Vagina (tissue), 2 donors: Measurements from ENCODE around the gene ZNF214. TPM values are rescaled to one million over a fixed set of nuclear protein-coding genes. Genes with fewer than 3 reads are reported as not detected.

ENCODE experiments used
- DNase-seq, 2 donors: peaks; one replicate each; pipeline ENCODE4 v3.0.0-alpha.2; 2017; ENCODE audit errors: extremely low spot score in 2 of 2
- H3K27ac ChIP-seq: fragments of 200-600 bp; sonication (generic); one replicate; pipeline ENCODE4 v1.5.1; 2019
- H3K27me3 ChIP-seq: fragments of 200-600 bp; sonication (generic); one replicate; pipeline ENCODE4 v1.5.1; 2019
- H3K36me3 ChIP-seq, 2 donors: fragments of 200-600 bp; sonication (generic); one replicate each; pipeline ENCODE4 v1.5.1; 2017 to 2019
- H3K4me1 ChIP-seq: fragments of 200-600 bp; sonication (generic); one replicate; pipeline ENCODE4 v1.5.1; 2019
- H3K4me3 ChIP-seq, 2 donors: fragments of 200-600 bp; sonication (generic); 1 replicate in 1 of 2; 2 replicates in 1 of 2; pipeline ENCODE4 v1.5.1; 2016 to 2019
- H3K9me3 ChIP-seq: fragments of 200-600 bp; sonication (generic); one replicate; pipeline ENCODE4 v1.5.1; 2019
- CTCF ChIP-seq, 3 experiments: fragments of 450-650 bp in 2 of 3; fragments of 200-600 bp in 1 of 3; sonication (generic) in 1 of 3; IDR thresholded peaks; one replicate each; pipeline ENCODE4 v1.5.1; 2017 to 2019; ENCODE audit warnings: antibody characterized with exemption in 3 of 3, mild to moderate bottlenecking in 2 of 3, moderate library complexity in 2 of 3
- POLR2A ChIP-seq, 2 donors: fragments of 450-650 bp; IDR thresholded peaks; one replicate each; pipeline ENCODE4 v1.6.1; 2017; ENCODE audit warnings: antibody characterized with exemption in 2 of 2, mild to moderate bottlenecking in 2 of 2, moderate library complexity in 2 of 2
- POLR2AphosphoS5 ChIP-seq, 2 donors: sonication (generic); formaldehyde crosslinking; IDR thresholded peaks; one replicate each; pipeline ENCODE4 v1.9.0; 2017; ENCODE audit warnings: antibody characterized with exemption in 2 of 2, mild to moderate bottlenecking in 2 of 2, low read depth in 1 of 2; ENCODE audit not compliant: insufficient read depth in 1 of 2
- intact Hi-C: fragments of 100-400 bp; cut with DNase I; formaldehyde crosslinking; loops from one replicate; pipeline ENCODE4 v1.15.1; 2023
- total RNA-seq: library from RNA; depleted of rRNA; stranded (reverse); fragments of >200 nt; gene quantifications from one replicate; pipeline ENCODE4 v1.2.3, GENCODE V29; 2016

ZNF214 gene
- total RNA-seq, 1 donor from 2014 or later, result 3.9 TPM

DNA sequence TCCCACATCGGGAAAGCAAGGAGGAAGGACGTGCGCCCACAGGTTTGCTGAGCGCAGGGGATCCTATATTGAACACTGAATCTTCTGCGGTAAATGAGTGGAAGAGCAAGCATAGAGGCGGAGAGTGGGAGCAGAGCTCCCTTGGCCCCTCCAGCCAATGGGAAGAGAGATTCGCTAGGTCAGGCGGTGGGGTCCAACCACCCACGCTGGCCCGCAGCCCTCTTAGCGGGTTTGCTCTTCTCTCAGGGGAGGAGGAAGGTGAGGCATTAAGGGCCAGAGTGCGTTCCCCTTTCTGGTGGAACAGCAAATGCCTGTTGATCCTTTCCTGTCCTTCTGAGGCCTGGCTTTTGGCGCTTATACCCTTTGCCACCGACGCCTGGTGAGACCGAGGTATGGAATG, 10.7 kb upstream of the ZNF214 start:
- Histone ChIP-seq H3K4me1 (no peaks in the 10 kb centered on the region), H3K27ac (no peak overlapping the region), H3K4me3 (no peak overlapping the region), H3K36me3 (no peaks in the 10 kb centered on the region), H3K9me3 (no peaks in the 10 kb centered on the region), H3K27me3 (no peaks in the 10 kb centered on the region)
- DNase-seq, result no peak
- TF ChIP-seq POLR2AphosphoS5 (IDR thresholded peaks at IDR 0.05; ENCODE audit: insufficient read depth in 1 of 2, low read depth in 1 of 2) (no peak), CTCF (IDR thresholded peaks at IDR 0.05) (no peak), POLR2A (IDR thresholded peaks at IDR 0.05) (no peak)
- intact Hi-C loops, result no loop called here

GRCh38 chr11:7028141-7028540, 8.0 kb upstream of the ZNF214 start:
- H3K4me1 ChIP-seq, result no peaks in the 10 kb centered on the region
- TF ChIP-seq CTCF (IDR thresholded peaks at IDR 0.05) (no peak), POLR2A (IDR thresholded peaks at IDR 0.05) (no peak), POLR2AphosphoS5 (IDR thresholded peaks at IDR 0.05; ENCODE audit: insufficient read depth in 1 of 2, low read depth in 1 of 2) (no peak)
- intact Hi-C loops, result no loop called here
- H3K27ac ChIP-seq, result no peak overlapping the region
- H3K4me3 ChIP-seq, result no peak overlapping the region
- H3K36me3 ChIP-seq, result no peaks in the 10 kb centered on the region
- H3K9me3 ChIP-seq, result no peaks in the 10 kb centered on the region
- no peaks in the 10 kb centered on the region for H3K27me3 ChIP-seq
- no peak for DNase-seq

GRCh38 chr11:7021318-7021717, 1.2 kb upstream of the ZNF214 start:
- Histone ChIP-seq H3K4me3 (no peak overlapping the region), H3K9me3 (no peaks in the 10 kb centered on the region), H3K27me3 (no peaks in the 10 kb centered on the region), H3K36me3 (no peaks in the 10 kb centered on the region), H3K4me1 (peaks cover 7% of the 10 kb centered on the region), H3K27ac (no peak overlapping the region)
- intact Hi-C loops, result no loop called here
- no peak for DNase-seq
- TF ChIP-seq POLR2A (IDR thresholded peaks at IDR 0.05) (no peak), CTCF (IDR thresholded peaks at IDR 0.05) (no peak), POLR2AphosphoS5 (IDR thresholded peaks at IDR 0.05; ENCODE audit: insufficient read depth in 1 of 2, low read depth in 1 of 2) (no peak)

GRCh38 chr11:7019500-7020182, 505 bp downstream of the ZNF214 start:
- TF ChIP-seq POLR2AphosphoS5 (IDR thresholded peaks at IDR 0.05; ENCODE audit: insufficient read depth in 1 of 2, low read depth in 1 of 2) (no peak), CTCF (IDR thresholded peaks at IDR 0.05) (no peak), POLR2A (IDR thresholded peaks at IDR 0.05) (no peak)
- intact Hi-C loops, result no loop called here

GRCh38 chr11:7016011-7016410, 4.1 kb downstream of the ZNF214 start:
- intact Hi-C loops, result no loop called here
- Histone ChIP-seq H3K4me3 (no peak overlapping the region), H3K27me3 (no peaks in the 10 kb centered on the region), H3K36me3 (no peaks in the 10 kb centered on the region), H3K4me1 (peaks cover 4% of the 10 kb centered on the region), H3K9me3 (no peaks in the 10 kb centered on the region), H3K27ac (no peak overlapping the region)
- DNase-seq, result no peak
- TF ChIP-seq POLR2A (IDR thresholded peaks at IDR 0.05) (no peak), POLR2AphosphoS5 (IDR thresholded peaks at IDR 0.05; ENCODE audit: insufficient read depth in 1 of 2, low read depth in 1 of 2) (no peak), CTCF (IDR thresholded peaks at IDR 0.05) (no peak)

More at GRCh38 chr11:7019500-7020182, 505 bp downstream of the ZNF214 start:
- Histone ChIP-seq H3K27me3 (no peaks in the 10 kb centered on the region), H3K36me3 (no peaks in the 10 kb centered on the region), H3K27ac (peak overlapping the region; percentile 34), H3K4me1 (peaks cover 7% of the 10 kb centered on the region), H3K9me3 (no peaks in the 10 kb centered on the region), H3K4me3 (peak overlapping the region; percentile 55 to 74)
- no peak for DNase-seq
